ENCODE measurements around the gene TNRC6C.

GRCh38 chr17:78086740-78087139 is 128.2 kb downstream of the TNRC6C start:
- TF ChIP-seq CREB1 (CRISPR knock-in tag; IDR thresholded peaks at IDR 0.05; ENCODE audit: low read depth) (no peak), POLR2AphosphoS5 (IDR thresholded peaks at IDR 0.05; ENCODE audit: low read depth) (no peak), ZNF331 (CRISPR knock-in tag; IDR thresholded peaks at IDR 0.05; ENCODE audit: low read depth) (no peak), EZH2phosphoT487 (IDR thresholded peaks at IDR 0.05; ENCODE audit: unreplicated experiment) (no peak), ZNF114 (CRISPR knock-in tag; IDR thresholded peaks at IDR 0.05) (no peak), REST (IDR thresholded peaks at IDR 0.05; ENCODE audit: unreplicated experiment) (no peak)
- TF ChIP-seq, protein P1, sequence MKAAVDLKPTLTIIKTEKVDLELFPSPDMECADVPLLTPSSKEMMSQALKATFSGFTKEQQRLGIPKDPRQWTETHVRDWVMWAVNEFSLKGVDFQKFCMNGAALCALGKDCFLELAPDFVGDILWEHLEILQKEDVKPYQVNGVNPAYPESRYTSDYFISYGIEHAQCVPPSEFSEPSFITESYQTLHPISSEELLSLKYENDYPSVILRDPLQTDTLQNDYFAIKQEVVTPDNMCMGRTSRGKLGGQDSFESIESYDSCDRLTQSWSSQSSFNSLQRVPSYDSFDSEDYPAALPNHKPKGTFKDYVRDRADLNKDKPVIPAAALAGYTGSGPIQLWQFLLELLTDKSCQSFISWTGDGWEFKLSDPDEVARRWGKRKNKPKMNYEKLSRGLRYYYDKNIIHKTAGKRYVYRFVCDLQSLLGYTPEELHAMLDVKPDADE (IDR thresholded peaks at IDR 0.05) = no peak
- TF ChIP-seq, protein P2, sequence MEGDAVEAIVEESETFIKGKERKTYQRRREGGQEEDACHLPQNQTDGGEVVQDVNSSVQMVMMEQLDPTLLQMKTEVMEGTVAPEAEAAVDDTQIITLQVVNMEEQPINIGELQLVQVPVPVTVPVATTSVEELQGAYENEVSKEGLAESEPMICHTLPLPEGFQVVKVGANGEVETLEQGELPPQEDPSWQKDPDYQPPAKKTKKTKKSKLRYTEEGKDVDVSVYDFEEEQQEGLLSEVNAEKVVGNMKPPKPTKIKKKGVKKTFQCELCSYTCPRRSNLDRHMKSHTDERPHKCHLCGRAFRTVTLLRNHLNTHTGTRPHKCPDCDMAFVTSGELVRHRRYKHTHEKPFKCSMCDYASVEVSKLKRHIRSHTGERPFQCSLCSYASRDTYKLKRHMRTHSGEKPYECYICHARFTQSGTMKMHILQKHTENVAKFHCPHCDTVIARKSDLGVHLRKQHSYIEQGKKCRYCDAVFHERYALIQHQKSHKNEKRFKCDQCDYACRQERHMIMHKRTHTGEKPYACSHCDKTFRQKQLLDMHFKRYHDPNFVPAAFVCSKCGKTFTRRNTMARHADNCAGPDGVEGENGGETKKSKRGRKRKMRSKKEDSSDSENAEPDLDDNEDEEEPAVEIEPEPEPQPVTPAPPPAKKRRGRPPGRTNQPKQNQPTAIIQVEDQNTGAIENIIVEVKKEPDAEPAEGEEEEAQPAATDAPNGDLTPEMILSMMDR (conservative IDR thresholded peaks at IDR 0.05; ENCODE audit: low read depth in 2 of 2) = no peak

Data from GM23338 (cell line).